Stimulated activated CD8-positive, alpha-beta memory T cell treated with anti-CD3 and anti-CD28 coated beads, Interleukin-15, amount 100 ng/mL, for 48 hours (primary cell): ENCODE data around the gene MFF.

Source experiments
- DNase-seq, 2 donors: peaks; one replicate each; pipeline ENCODE4 v3.0.0-alpha.2; 2020; ENCODE audit warnings: low read depth in 2 of 2

MFF gene

GRCh38 chr2:227406177-227407031, 81.4 kb downstream of the MFF start:
- DNase-seq, result no peak
